K562 (cell line): Measurements from ENCODE around the gene SYN1. TPM values are rescaled to one million over a fixed set of nuclear protein-coding genes. Genes with fewer than 3 reads are reported as not detected.

Source experiments
- CCNT2 ChIP-seq: IDR thresholded peaks from 2 replicates; pipeline ENCODE4 v1.6.1; 2011; ENCODE audit warnings: borderline replicate concordance, low read depth, mild to moderate bottlenecking, moderate library complexity, mixed read lengths, low read length; ENCODE audit not compliant: insufficient read length; ENCODE audit errors: extremely low read depth
- CEBPB ChIP-seq: fragments of 450-650 bp; IDR thresholded peaks from 2 replicates; pipeline ENCODE4 v1.6.1; 2016; ENCODE audit warnings: missing genetic modification characterization, missing compliant biosample characterization
- CTCFL ChIP-seq: IDR thresholded peaks from 2 replicates; pipeline ENCODE4 v1.6.1; 2011; ENCODE audit warnings: borderline replicate concordance, low read depth, mild to moderate bottlenecking, moderate library complexity, low read length; ENCODE audit not compliant: insufficient read depth, poor library complexity, severe bottlenecking
- E4F1 ChIP-seq: fragments of 250-450 bp; sonication (Bioruptor Pico); IDR thresholded peaks from 2 replicates; pipeline ENCODE4 v1.5.0; 2021; ENCODE audit warnings: mild to moderate bottlenecking, borderline replicate concordance
- ESRRB ChIP-seq: fragments of 250-450 bp; sonication (Bioruptor Pico); IDR thresholded peaks from 2 replicates; pipeline ENCODE4 v1.5.0; 2020; ENCODE audit warnings: mild to moderate bottlenecking, moderate library complexity, borderline replicate concordance
- GTF2B ChIP-seq: IDR thresholded peaks from 2 replicates; pipeline ENCODE4 v1.6.1; 2011; ENCODE audit not compliant: insufficient read length; ENCODE audit errors: extremely low read depth
- MEF2D ChIP-seq: conservative IDR thresholded peaks from 2 replicates; pipeline ENCODE4 v1.6.1; 2016; ENCODE audit warnings: low read depth, missing genetic modification characterization, missing compliant biosample characterization
- MTA1 ChIP-seq: fragments of 450-650 bp; IDR thresholded peaks from 2 replicates; pipeline ENCODE4 v1.6.1; 2017; ENCODE audit warnings: borderline replicate concordance
- MYC ChIP-seq, 2 experiments: fragments of 250-450 bp in 1 of 2; sonication (Bioruptor Pico) in 1 of 2; IDR thresholded peaks; 2 replicates each; pipeline versions ENCODE4 v1.5.1 to v1.6.1; 2012 to 2021; ENCODE audit warnings: low read depth in 2 of 2, borderline replicate concordance in 1 of 2, improper control_type of control experiment in 1 of 2, low read length in 1 of 2, mild to moderate bottlenecking in 1 of 2, moderate library complexity in 1 of 2
- PATZ1 ChIP-seq: fragments of 250-450 bp; sonication (Bioruptor Pico); IDR thresholded peaks from 2 replicates; pipeline ENCODE4 v1.5.0; 2020; ENCODE audit warnings: mild to moderate bottlenecking, borderline replicate concordance
- TAL1 ChIP-seq: fragments of 450-650 bp; IDR thresholded peaks from 2 replicates; pipeline ENCODE4 v1.6.1; 2016; ENCODE audit warnings: mild to moderate bottlenecking
- ZBTB5 ChIP-seq: fragments of 450-650 bp; IDR thresholded peaks from 2 replicates; pipeline ENCODE4 v1.6.1; 2017; ENCODE audit warnings: antibody characterized with exemption
- ZFP1 ChIP-seq: fragments of 450-650 bp; formaldehyde crosslinking; IDR thresholded peaks from 2 replicates; pipeline ENCODE4 v1.4.0; 2020; ENCODE audit warnings: mild to moderate bottlenecking, mixed read lengths
- ZNF143 ChIP-seq: sonication (generic); formaldehyde crosslinking; IDR thresholded peaks from 2 replicates; pipeline ENCODE4 v1.9.0; 2022; ENCODE audit warnings: mild to moderate bottlenecking, missing genetic modification reagents
- ZNF311 ChIP-seq: fragments of 250-450 bp; sonication (Bioruptor Pico); IDR thresholded peaks from 2 replicates; pipeline ENCODE4 v1.4.0; 2020; ENCODE audit warnings: mild to moderate bottlenecking, moderate library complexity
- ZNF764 ChIP-seq: fragments of 250-450 bp; sonication (Bioruptor Pico); IDR thresholded peaks from 2 replicates; pipeline ENCODE4 v1.4.0; 2020; ENCODE audit warnings: low read depth, mild to moderate bottlenecking, moderate library complexity
- ZSCAN29 ChIP-seq: fragments of 450-650 bp; IDR thresholded peaks from 2 replicates; pipeline ENCODE4 v1.6.1; 2017
- polyA plus RNA-seq, 8 experiments: library from polyadenylated mRNA; depleted of rRNA in 4 of 8; stranded (reverse) in 5 of 8; unstranded in 3 of 8; fragments of >200 nt; fragmentation: Nextera tagmentation in 2 of 8; fragmentation: Illumina TruSeq in 1 of 8; extraction: Ambion mirVana in 2 of 8; extraction: Trizol in 1 of 8; gene quantifications; 2 replicates each; pipeline versions ENCODE4 v1.2.1 to v1.2.3, GENCODE V29; 2011 to 2014; ENCODE audit warnings: inconsistent platforms in 1 of 8, missing spikeins in 1 of 8
- total RNA-seq, 7 experiments: library from RNA; depleted of rRNA in 6 of 7; stranded (reverse); fragments of >200 nt in 6 of 7; fragmentation: Illumina TruSeq in 2 of 7; extraction: Trizol in 2 of 7; gene quantifications; 2 replicates each; pipeline versions ENCODE4 v1.2.1 to v1.2.3, GENCODE V29; 2011 to 2021; ENCODE audit warnings: low replicate concordance in 1 of 7

SYN1 gene
- total and polyA plus RNA-seq, 9 of the 15 experiments (the other 6 are each of a cell fraction or from before 2014, with no cell fraction given), result 0.01 to 0.28 (median 0.18) TPM; not detected in 2

- TF ChIP-seq ZBTB5 (no peak), E4F1 (no peak), ZNF311 (CRISPR knock-in tag) (no peak), ZNF143 (CRISPR knock-in tag) (no peak), TAL1 (no peak), MTA1 (no peak), CEBPB (tag) (no peak; the same call in 1 of the 2 replicates), MEF2D (tag) (no peak), ZNF764 (CRISPR knock-in tag) (no peak), MYC (IDR thresholded peaks at IDR 0.05; ENCODE audit: low read depth, low read length) (peak; percentile 11; the same call in 1 of the 2 replicates), MYC (CRISPR knock-in tag; IDR thresholded peaks at IDR 0.05; ENCODE audit: borderline replicate concordance, low read depth) (no peak), PATZ1 (CRISPR knock-in tag) (no peak), GTF2B (no peak), ESRRB (no peak), CCNT2 (peak; percentile 25), CTCFL (no peak), ZSCAN29 (no peak), ZFP1 (CRISPR knock-in tag) (no peak)
Observed at GRCh38 chrX:47560934-47561658, 58.6 kb downstream of the SYN1 start, which contains the start of gene ARAF (continued).
